A549 (cell line): ENCODE measurements around the gene PTTG1IP.

Source experiments
- CHD4 ChIP-seq: fragments of 200-600 bp; sonication (generic); IDR thresholded peaks from 2 replicates; pipeline ENCODE4 v1.6.1; 2016; ENCODE audit warnings: antibody characterized with exemption, mild to moderate bottlenecking, borderline replicate concordance
- JUNB ChIP-seq: fragments of >200 bp; sonication (Bioruptor Twin); formaldehyde crosslinking; IDR thresholded peaks from 2 replicates; pipeline ENCODE4 v1.6.1; 2016
- KDM1A ChIP-seq: fragments of 200-600 bp; sonication (generic); IDR thresholded peaks from 2 replicates; pipeline ENCODE4 v1.6.1; 2016; ENCODE audit warnings: low read depth, mild to moderate bottlenecking
- ZC3H11A ChIP-seq: fragments of 450-650 bp; IDR thresholded peaks from 2 replicates; pipeline ENCODE4 v1.6.1; 2014; ENCODE audit warnings: antibody characterized with exemption, mild to moderate bottlenecking
- TF ChIP-seq, protein P1 (sequence below): fragments of >200 bp; sonication (Bioruptor Twin); formaldehyde crosslinking; IDR thresholded peaks from 3 replicates; pipeline ENCODE4 v1.5.1; 2016

DNA sequence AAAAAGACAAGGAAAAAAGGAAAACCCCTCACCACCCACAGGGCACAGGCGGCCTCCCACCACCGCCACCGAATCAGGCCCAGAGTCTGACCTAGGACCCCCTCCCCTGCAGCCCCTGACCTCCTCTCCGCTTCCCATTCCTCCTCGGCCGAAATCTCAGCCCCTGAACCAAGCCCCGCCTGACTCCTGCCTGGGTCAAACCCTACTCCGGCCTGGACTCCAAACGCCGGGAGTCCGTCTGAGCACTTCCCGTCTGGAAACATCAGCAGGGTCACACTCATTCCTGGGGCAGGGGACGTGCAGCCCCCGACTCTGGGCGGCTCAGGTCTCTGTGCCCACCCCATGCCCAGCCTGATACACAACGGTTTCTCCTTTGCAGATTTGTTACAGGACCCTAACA, 29.2 kb downstream of the PTTG1IP start:
- TF ChIP-seq JUNB (no peak), KDM1A (no peak), CHD4 (no peak), ZC3H11A (no peak)
- TF ChIP-seq, protein P1, sequence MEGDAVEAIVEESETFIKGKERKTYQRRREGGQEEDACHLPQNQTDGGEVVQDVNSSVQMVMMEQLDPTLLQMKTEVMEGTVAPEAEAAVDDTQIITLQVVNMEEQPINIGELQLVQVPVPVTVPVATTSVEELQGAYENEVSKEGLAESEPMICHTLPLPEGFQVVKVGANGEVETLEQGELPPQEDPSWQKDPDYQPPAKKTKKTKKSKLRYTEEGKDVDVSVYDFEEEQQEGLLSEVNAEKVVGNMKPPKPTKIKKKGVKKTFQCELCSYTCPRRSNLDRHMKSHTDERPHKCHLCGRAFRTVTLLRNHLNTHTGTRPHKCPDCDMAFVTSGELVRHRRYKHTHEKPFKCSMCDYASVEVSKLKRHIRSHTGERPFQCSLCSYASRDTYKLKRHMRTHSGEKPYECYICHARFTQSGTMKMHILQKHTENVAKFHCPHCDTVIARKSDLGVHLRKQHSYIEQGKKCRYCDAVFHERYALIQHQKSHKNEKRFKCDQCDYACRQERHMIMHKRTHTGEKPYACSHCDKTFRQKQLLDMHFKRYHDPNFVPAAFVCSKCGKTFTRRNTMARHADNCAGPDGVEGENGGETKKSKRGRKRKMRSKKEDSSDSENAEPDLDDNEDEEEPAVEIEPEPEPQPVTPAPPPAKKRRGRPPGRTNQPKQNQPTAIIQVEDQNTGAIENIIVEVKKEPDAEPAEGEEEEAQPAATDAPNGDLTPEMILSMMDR: no peak
